Panc1 (cell line): ENCODE measurements around the gene EEA1. TPM values are rescaled to one million over a fixed set of nuclear protein-coding genes. Genes with fewer than 3 reads are reported as not detected.

Experiments
- ATAC-seq: fragments of 200-7000 bp; cut with Tn5 transposase; 2 replicates; pipeline ENCODE4 v1.9.1; 2020; ENCODE audit warnings: mild to moderate bottlenecking, moderate library complexity
- BruUV-seq: library from RNA; stranded (reverse); fragments of 400-500 nt; replicated peaks from 2 replicates; lab custom pipeline; 2021; lab: Mats Ljungman, UMichigan
- CTCF ChIA-PET: fragments of 300-600 bp; sonication (Branson Sonifier 250); formaldehyde crosslinking; loops from one replicate; lab custom pipeline; 2022; ENCODE audit warnings: antibody characterized with exemption; lab: Charles Lee
- POLR2A ChIA-PET: fragments of 300-600 bp; sonication (Branson Sonifier 250); formaldehyde crosslinking; loops from one replicate; lab custom pipeline; 2022; ENCODE audit warnings: antibody characterized with exemption; lab: Charles Lee
- DNase-seq: peaks from one replicate; pipeline ENCODE4 v3.0.0-alpha.2; 2010; ENCODE audit warnings: low read depth, low spot score
- H3K27ac ChIP-seq: 2 replicates; pipeline ENCODE4 v1.5.1; 2011; ENCODE audit warnings: mild to moderate bottlenecking, low read length, inconsistent platforms
- H3K27me3 ChIP-seq: fragments of 200-500 bp; sonication (Bioruptor generic); 2 replicates; pipeline ENCODE4 v1.6.0; 2014; ENCODE audit warnings: low read length, inconsistent platforms; ENCODE audit not compliant: control insufficient read depth, insufficient read depth
- H3K36me3 ChIP-seq: fragments of 200-500 bp; sonication (Bioruptor generic); 2 replicates; pipeline ENCODE4 v1.5.1; 2014; ENCODE audit warnings: inconsistent platforms, mild to moderate bottlenecking, low read length, moderate library complexity; ENCODE audit not compliant: control insufficient read depth, insufficient read depth
- H3K4me1 ChIP-seq: 2 replicates; pipeline ENCODE4 v1.5.1; 2011; ENCODE audit warnings: inconsistent platforms, mild to moderate bottlenecking, low read length, moderate library complexity; ENCODE audit not compliant: control insufficient read depth, insufficient read depth
- H3K4me3 ChIP-seq, 2 experiments: 2 replicates each; pipeline ENCODE4 v1.5.1; 2011 to 2012; ENCODE audit warnings: low read depth in 2 of 2, low read length in 2 of 2, mild to moderate bottlenecking in 2 of 2, inconsistent platforms in 1 of 2, moderate library complexity in 1 of 2
- H3K9me3 ChIP-seq: fragments of 200-500 bp; sonication (Bioruptor generic); 2 replicates; pipeline ENCODE4 v1.5.1; 2014; ENCODE audit warnings: low read depth, mild to moderate bottlenecking, inconsistent platforms, low read length, moderate library complexity; ENCODE audit not compliant: control insufficient read depth, insufficient read depth
- CTCF ChIP-seq: fragments of 450-650 bp; IDR thresholded peaks from 2 replicates; pipeline ENCODE4 v1.5.1; 2017; ENCODE audit warnings: mild to moderate bottlenecking
- POLR2AphosphoS5 ChIP-seq: IDR thresholded peaks from 2 replicates; pipeline ENCODE4 v1.6.1; 2012; ENCODE audit warnings: mild to moderate bottlenecking, low read depth, low read length, moderate library complexity
- SIN3A ChIP-seq: IDR thresholded peaks from 2 replicates; pipeline ENCODE4 v1.6.1; 2012; ENCODE audit warnings: low read depth, mild to moderate bottlenecking, low read length, moderate library complexity, borderline replicate concordance; ENCODE audit not compliant: insufficient read depth
- TCF7L2 ChIP-seq: IDR thresholded peaks from 2 replicates; pipeline ENCODE4 v1.6.1; 2011; ENCODE audit warnings: mild to moderate bottlenecking, low read depth, low read length, inconsistent platforms
- in situ Hi-C: cut with HindIII; loops from 2 replicates; pipeline ENCODE4 v1.10.0; 2016; ENCODE audit warnings: low sequenced_read_pairs, low pct_unique_long_range_greater_than_20kb
- intact Hi-C: fragments of 100-400 bp; cut with micrococcal nuclease; formaldehyde crosslinking; loops from one replicate; pipeline ENCODE4 v1.10.0; 2022; ENCODE audit not compliant: unreplicated experiment
- total RNA-seq: library from RNA; stranded (reverse); gene quantifications from one replicate; pipeline ENCODE4 v1.2.1, GENCODE V29; 2021; ENCODE audit not compliant: unreplicated experiment
- TF ChIP-seq, protein P1 (sequence below), 2 experiments: IDR thresholded peaks; 2 replicates each; pipeline ENCODE4 v1.6.1; 2011 to 2012; ENCODE audit warnings: low read depth in 2 of 2, control low read depth in 1 of 2, low read length in 1 of 2, mild to moderate bottlenecking in 1 of 2, moderate library complexity in 1 of 2; ENCODE audit not compliant: insufficient read depth in 1 of 2

The EEA1 gene
- total RNA-seq, 1 experiment from 2014 or later: 15.1 TPM

GRCh38 chr12:92950011-92950410 is 20.9 kb upstream of the EEA1 start:
- no peaks in the 10 kb centered on the region for H3K36me3 ChIP-seq
- no TSS peak for BruUV-seq
- H3K27ac ChIP-seq: no peak overlapping the region
- ChIA-PET POLR2A (no interaction called here), CTCF (no interaction called here)
- H3K4me1 ChIP-seq: no peaks in the 10 kb centered on the region
- no peaks in the 10 kb centered on the region for H3K27me3 ChIP-seq
- no peak for ATAC-seq
- no peak overlapping the region for H3K4me3 ChIP-seq
- TF ChIP-seq TCF7L2 (no peak), POLR2AphosphoS5 (no peak), CTCF (no peak), SIN3A (no peak)
- TF ChIP-seq, protein P1, sequence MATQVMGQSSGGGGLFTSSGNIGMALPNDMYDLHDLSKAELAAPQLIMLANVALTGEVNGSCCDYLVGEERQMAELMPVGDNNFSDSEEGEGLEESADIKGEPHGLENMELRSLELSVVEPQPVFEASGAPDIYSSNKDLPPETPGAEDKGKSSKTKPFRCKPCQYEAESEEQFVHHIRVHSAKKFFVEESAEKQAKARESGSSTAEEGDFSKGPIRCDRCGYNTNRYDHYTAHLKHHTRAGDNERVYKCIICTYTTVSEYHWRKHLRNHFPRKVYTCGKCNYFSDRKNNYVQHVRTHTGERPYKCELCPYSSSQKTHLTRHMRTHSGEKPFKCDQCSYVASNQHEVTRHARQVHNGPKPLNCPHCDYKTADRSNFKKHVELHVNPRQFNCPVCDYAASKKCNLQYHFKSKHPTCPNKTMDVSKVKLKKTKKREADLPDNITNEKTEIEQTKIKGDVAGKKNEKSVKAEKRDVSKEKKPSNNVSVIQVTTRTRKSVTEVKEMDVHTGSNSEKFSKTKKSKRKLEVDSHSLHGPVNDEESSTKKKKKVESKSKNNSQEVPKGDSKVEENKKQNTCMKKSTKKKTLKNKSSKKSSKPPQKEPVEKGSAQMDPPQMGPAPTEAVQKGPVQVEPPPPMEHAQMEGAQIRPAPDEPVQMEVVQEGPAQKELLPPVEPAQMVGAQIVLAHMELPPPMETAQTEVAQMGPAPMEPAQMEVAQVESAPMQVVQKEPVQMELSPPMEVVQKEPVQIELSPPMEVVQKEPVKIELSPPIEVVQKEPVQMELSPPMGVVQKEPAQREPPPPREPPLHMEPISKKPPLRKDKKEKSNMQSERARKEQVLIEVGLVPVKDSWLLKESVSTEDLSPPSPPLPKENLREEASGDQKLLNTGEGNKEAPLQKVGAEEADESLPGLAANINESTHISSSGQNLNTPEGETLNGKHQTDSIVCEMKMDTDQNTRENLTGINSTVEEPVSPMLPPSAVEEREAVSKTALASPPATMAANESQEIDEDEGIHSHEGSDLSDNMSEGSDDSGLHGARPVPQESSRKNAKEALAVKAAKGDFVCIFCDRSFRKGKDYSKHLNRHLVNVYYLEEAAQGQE (IDR thresholded peaks at IDR 0.05; ENCODE audit: insufficient read depth in 1 of 2, low read depth in 2 of 2, low read length in 1 of 2): no peak
- DNase-seq: no peak
- in situ Hi-C loops: no loop called here
- intact Hi-C loops: no loop called here
- peaks cover 7% of the 10 kb centered on the region; the same call in 1 of the 2 replicates for H3K9me3 ChIP-seq

GRCh38 chr12:92949466-92949865 is 20.4 kb upstream of the EEA1 start:
- intact Hi-C loops (no loop called here), in situ Hi-C loops (no loop called here)
- Histone ChIP-seq H3K9me3 (peaks cover 7% of the 10 kb centered on the region; the same call in 1 of the 2 replicates), H3K27ac (no peak overlapping the region), H3K36me3 (no peaks in the 10 kb centered on the region), H3K4me3 (no peak overlapping the region), H3K27me3 (no peaks in the 10 kb centered on the region), H3K4me1 (no peaks in the 10 kb centered on the region)
- TF ChIP-seq POLR2AphosphoS5: no peak
- no peak for TF ChIP-seq SIN3A
- TF ChIP-seq, protein P1 (IDR thresholded peaks at IDR 0.05; ENCODE audit: insufficient read depth in 1 of 2, low read depth in 2 of 2, low read length in 1 of 2): no peak
- no peak for TF ChIP-seq TCF7L2
- TF ChIP-seq CTCF: no peak
- DNase-seq: no peak
- BruUV-seq: no TSS peak
- no peak for ATAC-seq
- CTCF ChIA-PET: no interaction called here
- POLR2A ChIA-PET: no interaction called here
